ENCODE results near the gene SYNGAP1. TPM values are rescaled to one million over a fixed set of nuclear protein-coding genes. Genes with fewer than 3 reads are reported as not detected.

SYNGAP1 gene
- total RNA-seq, 2 donors from 2014 or later, result 6.1 to 24.8 TPM

GRCh38 chr6:33426590-33427511 lies 7.0 kb downstream of the SYNGAP1 start:
- Histone ChIP-seq H3K27ac (peak overlapping the region; percentile 94 to 95), H3K9me3 (no peaks in the 10 kb centered on the region), H3K36me3 (no peaks in the 10 kb centered on the region), H3K4me3 (peak overlapping the region; percentile 44 to 53), H3K4me1 (replicated peaks) (peaks cover 4% of the 10 kb centered on the region), H3K27me3 (replicated peaks; ENCODE audit: insufficient read depth) (no peaks in the 10 kb centered on the region)
- intact Hi-C loops (cut with DNase I), result loop anchor here (2.0 to 5.0 kb wide), 2 partner anchors 28 to 35 kb away; partner anchors contain the start of genes KIFC1 and ZBTB9
- TF ChIP-seq CTCF (IDR thresholded peaks at IDR 0.05) (no peak), POLR2A (IDR thresholded peaks at IDR 0.05) (no peak), POLR2AphosphoS5 (IDR thresholded peaks at IDR 0.05) (no peak)
- no peak for DNase-seq (ENCODE audit: low spot score)
- 5% methylated on average over 12 of the region's 12 CpGs for WGBS

DNA sequence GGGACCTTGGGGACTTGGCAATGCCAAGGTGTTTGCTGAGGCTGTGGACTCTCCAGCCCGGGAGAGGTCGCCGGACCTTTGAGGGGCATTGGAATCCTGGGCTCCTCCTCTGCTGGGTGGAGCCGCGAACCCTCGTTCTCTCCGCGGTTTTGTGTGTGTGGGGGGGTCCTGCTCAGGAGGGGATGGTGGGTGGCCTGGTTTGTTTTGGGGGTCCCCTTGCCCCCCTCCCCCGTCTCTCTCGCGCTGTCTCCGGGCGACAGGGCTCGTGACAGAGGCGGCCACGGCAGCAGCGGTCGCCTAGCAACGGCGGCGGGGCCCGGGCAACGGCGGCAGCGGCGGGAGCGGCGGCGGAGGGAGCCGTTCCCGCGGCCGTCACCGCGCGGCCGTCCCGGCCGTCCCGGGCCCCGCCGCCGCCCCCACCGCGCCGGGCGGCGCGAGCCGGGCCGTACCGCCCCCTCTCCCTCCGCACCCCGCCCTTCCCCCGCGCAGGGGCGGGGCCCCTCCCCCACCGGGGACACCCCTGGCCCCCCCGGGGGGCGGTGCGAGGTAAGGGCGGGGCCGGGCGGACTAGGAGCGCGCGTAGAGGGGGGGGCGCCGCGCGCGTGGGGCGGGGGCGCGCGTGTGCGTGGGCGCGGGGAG lies 7.8 kb downstream of the SYNGAP1 start:
- no peaks in the 10 kb centered on the region for H3K36me3 ChIP-seq
- intact Hi-C loops (cut with DNase I), result loop anchor here (2.0 to 5.0 kb wide), 2 partner anchors 27 to 35 kb away; partner anchors contain the start of genes KIFC1 and ZBTB9
- H3K4me1 ChIP-seq (replicated peaks), result peaks cover 4% of the 10 kb centered on the region
- WGBS, result 0% methylated on average over 53 of the region's 79 CpGs
- no peaks in the 10 kb centered on the region for H3K27me3 ChIP-seq (replicated peaks; ENCODE audit: insufficient read depth)
- H3K4me3 ChIP-seq, result peak overlapping the region; percentile 44 to 52
- peak overlapping the region; percentile 94 to 95 for H3K27ac ChIP-seq
- DNase-seq (ENCODE audit: low spot score), result peak; percentile 55
- no peaks in the 10 kb centered on the region for H3K9me3 ChIP-seq
- TF ChIP-seq POLR2AphosphoS5 (IDR thresholded peaks at IDR 0.05) (no peak), CTCF (IDR thresholded peaks at IDR 0.05) (peak in 1 of 4 experiments; percentile 7), POLR2A (IDR thresholded peaks at IDR 0.05) (peak; percentile 25)

DNA sequence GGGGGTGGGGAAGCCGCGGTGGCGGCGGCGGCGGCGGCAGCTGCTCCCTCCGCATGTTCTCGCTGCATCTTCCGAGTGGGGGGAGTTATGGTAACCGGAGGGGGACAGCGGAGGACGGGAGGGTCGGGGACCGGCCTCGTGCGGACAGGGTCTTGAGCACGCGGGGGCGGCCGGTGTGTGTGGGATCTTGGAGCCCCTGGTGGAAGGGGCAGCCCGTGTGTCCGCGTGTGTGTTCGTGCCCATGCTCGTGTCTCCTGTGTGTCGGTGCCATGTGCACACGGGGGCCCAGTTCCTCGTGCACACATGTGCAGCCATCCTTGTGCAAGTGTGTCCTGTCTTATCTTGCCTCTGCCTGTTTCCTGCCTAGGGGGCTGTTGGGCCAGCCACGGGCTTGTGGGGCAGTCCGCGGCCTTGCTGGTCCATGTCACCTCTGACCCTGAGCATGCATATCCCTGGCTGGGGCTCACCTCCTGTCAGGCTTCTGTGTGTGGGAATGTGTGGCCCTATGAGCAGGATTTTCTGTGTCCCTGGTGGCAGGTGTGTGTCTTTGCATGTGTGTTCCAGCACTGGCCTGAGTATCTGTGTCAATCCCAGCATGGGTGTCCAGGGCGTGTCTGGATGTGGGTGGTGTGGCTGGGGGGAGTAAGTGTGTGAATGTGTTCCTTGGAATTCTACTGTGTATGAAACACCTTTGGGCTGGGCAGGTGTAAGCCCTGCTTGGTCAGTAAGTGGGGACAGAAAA lies 8.5 kb downstream of the SYNGAP1 start:
- Histone ChIP-seq H3K4me1 (replicated peaks) (peaks cover 4% of the 10 kb centered on the region), H3K9me3 (no peaks in the 10 kb centered on the region), H3K4me3 (peak overlapping the region; percentile 44 to 52), H3K27me3 (replicated peaks; ENCODE audit: insufficient read depth) (no peaks in the 10 kb centered on the region), H3K27ac (peak overlapping the region; percentile 75 to 95), H3K36me3 (no peaks in the 10 kb centered on the region)
- 6% methylated on average over 24 of the region's 33 CpGs for WGBS
- intact Hi-C loops (cut with DNase I), result loop anchor here (5.0 kb wide), 1 partner anchor 36 kb away; the partner anchor contains the start of gene KIFC1
- no peak for DNase-seq (ENCODE audit: low spot score)
- TF ChIP-seq POLR2AphosphoS5 (IDR thresholded peaks at IDR 0.05) (no peak), POLR2A (IDR thresholded peaks at IDR 0.05) (no peak), CTCF (IDR thresholded peaks at IDR 0.05) (peak in 2 of 4 experiments; percentile 32 to 40)

- peaks cover 4% of the 10 kb centered on the region for H3K4me1 ChIP-seq (replicated peaks)
Measured at GRCh38 chr6:33428966-33429749, 9.3 kb downstream of the SYNGAP1 start.

More at GRCh38 chr6:33428966-33429749, 9.3 kb downstream of the SYNGAP1 start:
- H3K9me3 ChIP-seq, result no peaks in the 10 kb centered on the region
- H3K27me3 ChIP-seq (replicated peaks; ENCODE audit: insufficient read depth), result no peaks in the 10 kb centered on the region
- H3K4me3 ChIP-seq, result no peak overlapping the region
- WGBS, result 48% methylated on average over 5 of the region's 5 CpGs
- peak overlapping the region; percentile 75 to 95 for H3K27ac ChIP-seq
- no peaks in the 10 kb centered on the region for H3K36me3 ChIP-seq
- DNase-seq (ENCODE audit: low spot score), result no peak
- no peak for TF ChIP-seq CTCF (IDR thresholded peaks at IDR 0.05)
- TF ChIP-seq POLR2AphosphoS5 (IDR thresholded peaks at IDR 0.05), result no peak
- TF ChIP-seq POLR2A (IDR thresholded peaks at IDR 0.05), result no peak
- intact Hi-C loops (cut with DNase I), result loop anchor here (5.0 kb wide), 1 partner anchor 37 kb away; the partner anchor contains the start of gene KIFC1

Measured in prostate gland (tissue), 2 donors.